ENCODE measurements around the gene ZNF296.
A peak's percentile ranks its signal among the peaks of the same experiment; 100 is the strongest.

The ZNF296 gene

DNA sequence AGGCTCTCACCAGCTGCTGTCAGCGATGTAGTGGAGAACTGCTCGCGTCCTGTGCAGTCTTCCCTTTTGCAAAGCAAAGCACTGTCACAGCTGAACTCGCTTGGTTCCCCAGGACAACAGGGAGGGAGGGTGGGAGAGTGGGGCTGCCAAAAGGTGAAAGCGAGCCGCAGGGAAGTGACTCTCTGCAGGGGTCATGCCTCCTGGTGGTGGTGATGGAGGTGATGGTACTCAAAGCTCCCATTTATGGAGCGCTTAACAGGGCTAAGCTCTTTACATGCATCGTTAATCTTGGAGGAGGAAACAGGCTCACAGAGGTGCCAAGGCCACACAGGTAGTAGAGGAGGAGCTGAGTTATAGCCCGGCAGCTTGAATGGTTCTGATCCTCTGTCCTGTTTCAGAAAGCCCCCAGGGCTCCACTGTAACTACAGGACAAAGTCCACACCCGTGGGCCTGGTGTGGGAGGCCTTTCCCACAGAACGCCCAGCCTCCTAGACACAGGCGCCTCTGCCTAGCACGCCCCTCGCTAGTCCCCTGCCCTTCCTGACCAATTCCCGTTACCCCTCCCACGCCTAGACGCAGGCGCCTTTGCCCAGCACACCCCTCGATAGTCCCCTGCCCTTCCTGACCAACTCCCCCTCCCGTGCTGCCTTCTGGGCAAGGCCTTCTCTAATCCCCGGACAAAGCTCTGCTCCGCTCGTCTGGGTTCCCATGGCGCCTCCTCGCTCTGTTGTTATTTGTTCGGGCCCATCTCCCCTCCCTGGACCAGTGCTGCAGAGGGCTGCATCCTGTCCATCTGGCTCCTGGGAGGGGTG is 27.4 kb upstream of the ZNF296 start:
- no peak for DNase-seq (ENCODE audit: low read depth in 2 of 2)

DNA sequence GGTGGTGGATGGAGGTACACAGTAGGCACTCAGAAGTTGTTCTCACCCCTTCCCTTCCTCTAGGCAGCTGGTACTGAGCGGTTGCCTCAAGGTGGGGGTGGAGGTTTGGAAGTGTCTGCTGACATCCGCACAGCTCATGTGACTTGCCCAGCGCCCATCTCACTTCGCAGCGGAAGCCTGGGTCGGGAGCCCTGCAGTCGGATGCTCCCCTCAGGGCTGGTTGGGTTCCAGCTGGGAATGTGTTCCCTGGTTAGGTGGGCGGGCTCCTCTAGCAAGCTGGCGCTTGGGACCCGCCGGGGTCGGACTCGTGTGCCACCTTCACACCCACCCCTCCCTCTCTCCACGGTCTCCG is 26.9 kb upstream of the ZNF296 start:
- no peak for DNase-seq (ENCODE audit: low read depth in 2 of 2)

DNA sequence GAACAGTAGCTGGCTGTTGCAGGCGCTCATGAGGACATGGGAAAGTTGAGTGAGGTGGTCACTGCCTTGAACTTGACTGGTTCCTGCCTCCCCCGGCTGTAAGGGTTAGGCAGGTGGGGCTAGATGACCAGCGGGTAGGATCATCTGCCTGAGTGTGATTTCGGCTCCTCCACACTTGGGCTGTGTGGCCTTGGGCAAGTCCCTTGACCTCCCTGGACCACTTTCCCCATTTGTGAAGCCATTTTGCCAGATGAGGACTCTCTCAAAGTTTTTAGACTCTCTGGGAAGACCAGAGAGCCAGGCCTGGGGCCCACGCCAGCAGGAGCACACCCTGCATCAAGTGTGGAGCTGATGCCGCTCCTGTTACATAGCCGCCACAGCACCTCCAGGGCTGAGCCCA is 26.2 kb upstream of the ZNF296 start:
- DNase-seq (ENCODE audit: low read depth in 2 of 2), result no peak

DNA sequence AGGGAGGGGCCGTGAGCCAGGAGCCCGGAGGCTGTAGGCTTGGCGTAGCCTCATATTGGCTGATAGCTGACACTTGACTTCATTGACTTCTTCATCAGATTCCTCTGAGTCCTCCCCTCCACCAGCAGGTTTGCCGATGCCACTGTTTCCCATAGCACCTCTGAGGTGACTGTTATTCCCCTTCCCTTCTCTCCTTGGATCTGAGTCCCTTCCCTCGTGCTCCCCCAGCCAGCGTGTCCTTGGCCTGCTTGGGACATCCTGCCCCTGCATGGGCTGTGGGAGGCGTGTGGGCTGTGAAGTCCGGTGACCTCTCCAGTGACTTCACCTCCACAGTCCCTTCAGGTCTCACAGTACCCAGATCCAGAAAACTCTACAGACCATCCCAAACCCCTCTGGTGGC is 25.5 kb upstream of the ZNF296 start:
- DNase-seq (ENCODE audit: low read depth in 2 of 2), result no peak

DNA sequence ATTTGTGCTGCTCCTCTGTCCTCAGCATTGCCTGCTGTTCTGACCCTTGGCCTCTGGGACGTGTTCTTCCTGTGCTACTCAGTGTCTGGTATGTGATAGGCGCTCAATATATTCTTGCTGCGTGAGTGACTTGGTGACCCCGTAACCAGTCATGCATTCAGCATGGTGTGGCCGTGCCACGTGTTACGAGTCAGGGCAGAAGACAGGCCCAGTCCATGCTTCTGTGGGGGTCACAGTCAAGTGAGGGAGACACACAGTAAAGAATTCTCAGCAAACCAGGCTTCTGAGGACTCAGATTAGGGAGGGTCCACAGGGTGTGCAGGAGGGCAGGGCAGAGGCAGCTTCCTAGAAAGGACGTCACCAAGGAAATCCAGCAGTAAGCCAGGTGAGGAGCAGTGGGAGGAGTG is 24.6 kb upstream of the ZNF296 start:
- DNase-seq (ENCODE audit: low read depth in 2 of 2), result no peak

DNA sequence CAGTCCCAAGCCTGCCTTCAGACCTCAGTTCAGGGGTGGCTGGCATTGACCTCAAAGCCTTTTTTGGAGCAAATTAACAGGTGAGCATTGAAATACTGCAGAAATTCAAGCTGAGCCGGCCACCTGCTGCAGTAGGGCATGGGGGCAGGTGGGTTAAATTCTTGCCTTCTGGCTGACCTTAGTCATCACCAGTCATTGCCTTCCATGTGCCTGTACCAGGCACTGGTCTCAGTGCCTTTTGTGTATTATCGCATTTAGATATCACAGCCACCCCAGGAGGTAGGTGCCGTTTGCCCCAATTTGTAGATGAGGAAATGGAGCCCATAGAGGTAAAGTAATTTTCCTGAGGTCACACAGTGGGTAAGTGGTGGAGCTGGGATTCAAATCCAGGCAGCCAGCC is 23.9 kb upstream of the ZNF296 start:
- DNase-seq (ENCODE audit: low read depth in 2 of 2), result no peak

DNA sequence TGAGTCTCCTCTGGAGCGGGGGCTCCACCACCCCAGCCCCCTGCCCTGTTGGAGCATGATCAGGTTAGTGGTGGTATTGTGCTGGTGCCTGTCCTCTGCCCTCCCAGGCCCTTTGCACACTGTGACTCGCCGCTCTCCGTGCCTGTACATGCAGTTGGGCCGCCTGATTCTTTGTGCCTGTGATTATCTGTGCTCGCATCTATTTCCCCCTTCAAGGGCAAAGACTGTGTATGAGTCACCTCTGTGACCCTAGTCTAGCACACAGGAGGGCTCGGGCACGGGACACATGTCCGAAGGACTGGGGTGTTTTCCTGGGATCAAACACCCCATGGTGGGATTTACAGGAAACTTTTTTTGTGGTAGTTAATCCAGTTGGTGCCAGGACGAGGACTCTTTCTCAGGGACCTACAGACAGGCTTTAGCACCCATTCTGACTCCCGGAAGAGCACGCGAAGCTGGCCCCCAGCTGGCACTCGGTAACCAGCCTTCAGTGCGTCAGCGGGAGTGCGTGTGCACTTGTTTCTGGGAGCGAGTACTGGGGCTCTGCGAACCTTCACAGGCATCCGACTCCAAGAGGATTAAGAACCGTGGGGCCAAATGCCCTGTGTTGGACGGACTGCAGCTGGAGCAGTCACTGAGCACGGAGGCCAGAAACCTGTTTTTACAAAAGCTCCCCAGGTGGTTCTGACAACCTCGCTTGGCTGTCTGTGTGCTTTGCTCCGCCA is 23.4 kb upstream of the ZNF296 start:
- DNase-seq (ENCODE audit: low read depth in 2 of 2), result no peak

DNA sequence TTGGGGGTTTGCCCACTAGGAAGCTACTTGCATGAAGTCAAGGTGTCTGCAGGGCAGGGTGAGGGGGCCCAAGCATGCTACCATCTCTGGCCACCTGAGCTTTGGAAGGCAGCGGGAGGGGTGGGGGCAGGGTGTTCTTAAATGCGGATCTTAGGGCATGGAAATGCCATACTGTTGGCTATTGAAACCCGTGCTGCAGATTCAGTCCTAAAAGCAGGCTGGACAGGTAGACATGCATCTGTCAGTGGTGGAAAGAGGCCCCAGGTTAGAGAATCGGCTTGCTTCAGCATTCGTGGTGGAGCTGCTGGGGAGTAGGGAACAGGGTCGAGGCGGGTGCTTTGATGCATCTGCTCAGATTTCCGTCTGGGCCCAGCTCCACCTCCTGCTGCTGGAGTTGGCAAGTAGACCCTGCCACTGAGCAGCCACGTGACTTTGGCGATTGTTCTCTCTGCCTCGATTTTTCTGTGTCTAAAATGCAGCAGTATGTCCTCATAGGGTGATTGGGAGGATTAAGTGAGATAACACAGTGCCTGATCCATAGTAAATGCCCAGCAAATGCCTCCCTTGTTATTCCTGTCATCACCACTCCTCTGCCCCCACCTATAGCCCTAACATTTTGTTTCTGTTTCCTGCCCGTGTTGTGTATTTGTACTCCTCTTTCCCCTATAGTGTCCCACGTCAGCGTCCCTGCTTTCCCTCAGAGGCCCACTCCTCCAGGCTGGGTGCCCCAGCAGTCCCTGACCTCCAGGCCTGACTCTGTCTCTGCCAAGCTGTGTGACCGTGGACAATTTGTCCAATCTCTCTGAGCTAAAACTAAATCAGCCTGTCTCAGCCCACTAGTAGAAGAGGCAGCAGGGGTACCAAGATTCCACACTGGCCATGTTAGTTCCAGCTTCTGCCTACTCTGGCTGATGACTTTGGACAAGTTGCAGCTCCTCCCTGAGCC is 22.5 kb upstream of the ZNF296 start:
- DNase-seq (ENCODE audit: low read depth in 2 of 2), result no peak

DNA sequence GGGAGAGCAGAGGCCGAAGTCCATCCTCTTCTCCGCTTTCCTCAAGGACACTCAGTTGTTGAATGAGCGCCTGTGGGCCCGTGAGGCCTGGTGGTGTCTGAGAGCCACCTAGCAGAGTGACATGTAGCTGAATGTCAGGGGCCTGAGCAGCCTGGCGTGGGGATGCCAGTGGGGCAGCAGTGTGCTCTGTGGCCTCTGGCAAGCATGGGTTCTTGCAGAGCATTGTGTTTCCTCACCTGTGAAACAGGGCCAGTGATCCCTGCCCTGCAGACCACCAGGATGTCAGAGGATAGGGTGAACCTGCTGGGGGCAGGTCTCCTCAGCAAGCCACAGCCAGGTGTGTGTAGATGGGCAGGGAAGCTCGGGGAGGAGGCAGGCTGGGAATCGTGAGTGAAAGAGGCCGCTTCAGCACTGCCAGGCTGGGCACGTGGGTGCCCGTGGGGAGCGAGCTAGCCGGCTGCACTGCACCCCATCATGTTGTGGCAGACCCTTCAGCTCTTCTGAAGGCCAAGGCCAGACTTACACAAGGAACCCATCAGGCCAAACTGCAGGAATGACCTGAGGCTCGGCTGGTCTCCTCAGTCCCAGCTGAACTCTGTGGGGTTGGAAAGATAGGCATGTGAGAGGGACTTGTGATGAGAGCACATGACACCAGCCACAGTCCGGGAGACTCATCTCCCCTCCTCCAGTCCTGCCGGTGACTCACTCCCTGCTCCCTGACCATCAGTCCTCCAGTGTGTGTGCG is 21.7 kb upstream of the ZNF296 start:
- DNase-seq (ENCODE audit: low read depth in 2 of 2), result no peak

DNA sequence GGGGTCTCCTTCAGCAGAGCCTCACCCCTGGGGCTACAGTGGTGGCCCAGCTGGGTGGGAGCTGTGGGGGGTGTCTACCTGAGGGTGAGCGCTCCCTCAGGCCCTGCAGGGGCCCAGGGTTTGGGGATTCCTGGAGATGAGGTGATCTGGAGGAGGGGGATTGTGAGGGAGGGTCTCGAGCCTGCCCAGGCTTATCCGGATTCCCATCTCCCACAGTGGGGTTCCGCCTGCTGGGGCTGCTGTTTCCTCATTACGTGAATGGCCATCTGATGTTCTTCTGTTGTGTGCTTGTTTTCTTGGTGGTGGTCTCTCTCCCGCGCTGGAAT is 21.1 kb upstream of the ZNF296 start:
- no peak for DNase-seq (ENCODE audit: low read depth in 2 of 2)

DNA sequence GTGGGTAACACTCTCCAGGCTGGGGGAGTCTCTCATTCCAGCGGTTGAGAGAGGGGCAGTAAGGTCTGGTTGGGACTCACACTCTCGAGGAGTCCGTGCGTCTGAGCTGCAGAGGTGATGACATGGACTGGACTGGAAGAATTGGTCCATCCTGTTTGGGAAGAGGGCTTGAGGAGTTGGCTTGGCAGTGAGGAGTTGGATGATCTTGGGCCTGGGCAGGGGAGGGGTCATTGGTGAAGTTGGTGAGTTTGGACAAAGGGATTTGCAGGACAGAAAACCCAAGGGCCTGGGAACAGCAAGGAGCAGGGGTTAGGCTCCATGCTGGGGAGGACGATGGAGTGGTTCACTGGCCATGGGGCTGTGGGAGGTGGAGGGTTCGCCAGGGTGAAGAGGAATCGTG is 20.4 kb upstream of the ZNF296 start:
- no peak for DNase-seq (ENCODE audit: low read depth in 2 of 2)

DNA sequence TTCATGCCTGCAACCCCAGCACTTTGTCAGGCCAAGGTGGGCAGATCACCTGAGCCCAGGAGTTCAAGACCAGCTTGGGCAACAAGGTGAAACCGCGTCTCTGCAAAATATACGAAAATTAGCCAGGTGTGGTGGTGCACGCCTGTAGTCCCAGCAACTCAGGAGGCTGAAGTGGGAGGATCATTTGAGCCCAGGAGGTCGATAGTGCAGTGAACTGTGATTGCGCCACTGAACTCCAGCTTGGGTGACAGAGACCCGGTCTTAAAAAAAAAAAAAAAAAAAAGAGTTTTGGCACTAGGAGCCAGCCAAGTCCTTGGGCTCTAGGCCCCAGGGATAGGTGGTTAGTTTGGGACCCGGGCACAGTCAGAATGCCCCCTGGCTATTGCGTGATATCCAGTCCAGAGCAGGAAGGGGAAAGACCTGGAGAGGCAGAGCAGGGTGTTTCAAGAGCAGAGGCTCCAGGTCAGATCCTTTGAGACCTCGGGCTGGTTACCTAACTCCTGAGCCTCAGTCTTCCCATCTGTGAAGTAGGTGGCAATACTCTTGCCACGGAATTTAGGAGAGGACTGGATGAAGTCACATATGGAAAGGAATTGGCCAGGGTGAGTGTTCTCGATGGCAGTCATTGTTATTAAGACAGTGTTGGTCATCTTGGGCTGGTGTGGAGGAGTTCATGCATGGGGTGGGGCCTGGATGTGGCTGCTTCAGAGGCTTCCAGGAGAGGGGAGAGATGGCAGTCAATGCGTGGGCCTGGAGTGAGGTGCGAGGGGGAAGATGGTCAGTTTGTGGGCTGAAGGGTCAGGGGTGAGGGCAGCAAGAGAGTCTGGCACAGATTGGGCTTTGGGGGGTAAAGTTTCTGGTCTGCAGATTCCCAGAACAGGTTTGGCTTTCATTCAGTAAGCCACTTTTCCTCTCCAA is 19.5 kb upstream of the ZNF296 start:
- no peak for DNase-seq (ENCODE audit: low read depth in 2 of 2)

DNA sequence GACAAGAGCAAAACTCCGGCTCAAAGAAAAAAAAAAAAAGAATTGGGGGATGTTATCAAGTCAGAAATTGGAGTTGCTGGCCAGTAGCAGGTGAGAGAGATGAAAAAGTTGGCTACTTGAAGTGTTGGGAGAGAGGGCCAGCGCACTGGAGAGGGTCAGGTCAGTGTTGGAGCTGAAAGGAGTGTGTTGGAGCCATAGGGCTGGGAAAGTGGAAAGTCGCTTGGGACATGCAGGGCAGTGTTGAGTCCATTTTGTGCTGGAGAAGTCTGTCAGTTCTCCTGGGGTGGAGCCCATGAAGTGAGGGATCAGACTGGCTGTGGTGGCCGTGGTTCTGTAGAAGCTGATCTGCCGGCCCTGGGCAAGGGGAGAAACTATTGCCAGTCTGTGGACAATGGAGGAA is 18.4 kb upstream of the ZNF296 start:
- no peak for DNase-seq (ENCODE audit: low read depth in 2 of 2)

DNA sequence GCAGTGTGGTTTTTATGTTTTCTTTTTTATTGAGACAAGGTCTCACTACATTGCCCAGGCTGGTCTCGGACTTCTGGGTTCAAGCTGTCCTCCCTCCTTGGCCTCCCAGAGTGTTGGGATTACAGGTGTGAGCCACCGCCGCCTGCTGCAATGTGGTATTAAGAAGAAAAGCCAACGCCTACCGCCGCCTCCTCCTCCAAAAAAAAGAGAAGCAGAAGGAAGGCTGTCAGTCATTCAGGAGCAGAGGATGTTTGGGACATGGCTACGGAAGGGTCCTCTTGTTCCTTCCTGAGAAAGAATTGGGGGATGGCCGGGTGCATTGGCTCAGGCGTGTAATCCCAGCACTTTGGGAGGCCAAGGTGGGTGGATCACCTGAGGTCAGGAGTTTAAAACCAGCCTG is 17.9 kb upstream of the ZNF296 start:
- DNase-seq (ENCODE audit: low read depth in 2 of 2), result no peak

DNA sequence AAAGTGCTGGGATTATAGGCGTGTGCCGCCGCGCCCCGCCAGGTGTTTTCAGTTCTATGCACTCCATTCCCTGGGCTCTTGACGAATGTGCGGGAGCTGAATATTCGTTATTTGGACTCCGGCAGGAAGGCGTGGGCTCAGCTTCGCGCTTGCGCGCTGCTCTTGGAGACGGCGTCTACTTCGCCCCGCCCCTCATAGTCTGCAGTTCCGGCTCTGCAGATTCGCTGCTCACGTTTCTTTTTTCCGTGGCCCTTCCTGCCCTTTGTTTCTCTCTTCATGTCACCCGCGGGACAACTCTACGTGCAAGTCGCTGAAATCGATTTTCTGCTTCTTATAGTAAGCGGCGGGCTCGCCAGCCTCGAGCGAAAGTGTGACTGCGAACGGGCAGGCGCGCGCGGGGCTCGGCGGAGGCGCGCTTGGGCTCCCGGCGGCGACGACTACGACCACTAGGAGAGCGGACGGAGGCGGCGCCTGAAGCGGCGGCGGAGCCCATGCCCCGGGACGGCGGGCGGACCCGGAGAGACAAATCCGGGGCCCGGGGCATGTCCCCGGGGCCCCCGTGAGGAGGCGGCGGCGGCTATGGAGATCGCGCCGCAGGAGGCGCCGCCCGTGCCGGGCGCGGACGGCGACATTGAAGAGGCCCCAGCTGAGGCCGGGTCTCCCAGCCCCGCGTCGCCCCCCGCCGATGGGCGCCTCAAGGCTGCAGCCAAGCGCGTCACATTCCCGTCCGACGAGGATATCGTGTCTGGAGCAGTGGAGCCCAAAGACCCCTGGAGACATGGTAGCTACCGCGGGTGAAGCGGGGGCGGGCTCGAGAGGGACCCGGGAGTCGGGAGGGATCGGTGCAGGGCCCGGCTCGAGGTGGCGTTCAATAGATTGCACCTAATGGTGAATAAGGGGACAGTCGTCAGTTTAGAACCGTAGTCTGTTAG is 16.7 kb upstream of the ZNF296 start, which contains the start of gene PPP1R37:
TSS of gene PPP1R37 (plus strand) at position 433 of the 932 bp plus-strand sequence. CDS start at position 580, 147 bp downstream.
- peak; percentile 82 to 87 for DNase-seq (ENCODE audit: low read depth in 2 of 2)

DNA sequence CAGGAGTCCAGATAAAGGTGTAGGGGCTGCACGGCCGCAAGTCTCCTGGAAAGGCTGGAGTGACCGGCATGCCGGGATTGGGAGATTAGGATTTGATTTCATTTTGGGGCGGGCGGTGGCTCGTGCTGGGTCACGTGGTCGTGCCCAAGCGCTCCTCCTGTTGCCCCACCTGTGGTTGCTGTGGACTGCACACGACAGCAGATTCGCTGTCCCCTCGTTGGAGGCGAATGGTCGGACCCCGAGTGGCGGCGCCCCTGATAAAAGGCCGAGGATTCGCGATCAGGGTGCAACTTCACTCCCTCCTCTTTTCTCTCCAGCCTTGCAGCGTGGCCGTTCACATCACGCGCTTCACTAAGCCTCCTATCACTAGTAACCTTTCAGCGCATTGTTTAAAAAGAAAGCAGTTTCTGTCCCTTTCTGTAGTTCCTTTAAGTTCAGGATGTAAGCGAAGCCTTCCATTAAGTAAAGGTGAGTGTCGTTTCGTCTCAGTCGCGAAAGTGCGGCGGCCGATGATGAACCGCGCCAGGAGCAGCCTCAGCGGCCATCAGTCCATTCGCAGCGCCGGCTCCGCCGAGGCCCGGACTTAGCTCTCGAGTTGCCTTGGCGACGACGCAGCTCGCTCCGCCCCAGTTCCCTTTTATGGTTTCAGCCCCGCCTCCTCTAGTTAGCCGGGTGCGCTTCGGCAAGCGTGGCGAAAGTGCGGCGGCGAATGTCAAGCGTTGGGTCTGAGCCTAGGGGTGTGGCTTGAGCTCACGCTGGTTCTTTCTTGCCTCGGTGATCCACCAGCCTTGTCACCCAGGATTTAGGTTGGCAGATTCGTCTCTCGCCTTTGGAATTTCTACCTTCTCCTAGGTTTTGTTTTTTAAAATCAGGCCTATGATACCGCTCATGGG is 15.0 kb upstream of the ZNF296 start:
- DNase-seq (ENCODE audit: low read depth in 2 of 2), result peak; percentile 91 to 99

DNA sequence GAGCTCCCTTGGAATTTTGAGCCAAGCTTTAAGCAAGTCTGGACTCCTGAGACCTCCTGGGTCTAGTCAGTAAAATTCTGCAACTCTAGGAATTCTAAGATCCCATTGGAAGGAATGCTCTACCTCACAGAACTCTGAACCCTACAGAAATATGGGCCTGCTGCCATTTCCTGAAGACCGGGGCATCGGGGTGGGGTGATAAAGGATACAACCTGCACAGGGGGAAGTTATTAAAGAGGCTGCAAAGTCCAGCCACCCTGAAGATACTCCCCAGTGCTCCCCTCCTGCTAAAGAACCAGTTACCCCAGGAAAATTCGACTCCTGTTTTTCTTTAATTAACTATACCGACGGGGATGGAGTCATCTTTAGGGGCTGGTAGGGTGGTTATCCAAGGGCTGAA is 14.3 kb upstream of the ZNF296 start:
- no peak for DNase-seq (ENCODE audit: low read depth in 2 of 2)

DNA sequence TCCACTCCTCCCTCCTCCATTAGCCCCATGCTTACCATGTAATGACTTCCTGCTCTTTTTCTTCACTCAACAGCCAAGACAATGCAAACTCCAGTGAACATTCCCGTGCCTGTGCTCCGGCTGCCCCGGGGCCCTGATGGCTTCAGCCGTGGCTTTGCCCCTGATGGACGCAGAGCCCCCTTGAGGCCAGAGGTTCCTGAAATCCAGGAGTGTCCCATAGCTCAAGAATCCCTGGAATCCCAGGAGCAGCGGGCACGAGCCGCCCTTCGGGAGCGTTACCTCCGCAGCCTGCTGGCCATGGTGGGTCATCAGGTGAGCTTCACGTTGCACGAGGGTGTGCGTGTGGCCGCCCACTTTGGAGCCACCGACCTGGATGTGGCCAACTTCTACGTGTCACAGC is 13.8 kb upstream of the ZNF296 start:
- DNase-seq (ENCODE audit: low read depth in 2 of 2), result no peak

Data from stimulated activated CD4-positive, alpha-beta T cell treated with anti-CD3 and anti-CD28 coated beads, Interleukin-4, amount 100 ng/mL, for 48 hours (primary cell).